Naive thymus-derived CD4-positive, alpha-beta T cell (primary cell): ENCODE measurements around the gene SNAP25. TPM values are rescaled to one million over a fixed set of nuclear protein-coding genes. Genes with fewer than 3 reads are reported as not detected.

Experiments used
- ATAC-seq: fragments of 150-1000 bp; cut with Tn5 transposase; 2 replicates; pipeline ENCODE4 v1.10.0; 2021; ENCODE audit warnings: mild to moderate bottlenecking, moderate library complexity
- CTCF ChIA-PET: fragments of 350-600 bp; sonication (Branson Sonifier 250); formaldehyde crosslinking; loops from one replicate; lab custom pipeline; 2021; ENCODE audit warnings: antibody characterized with exemption; lab: Charles Lee
- POLR2A ChIA-PET: fragments of 350-600 bp; sonication (Branson Sonifier 250); formaldehyde crosslinking; loops from one replicate; lab custom pipeline; 2021; ENCODE audit warnings: antibody characterized with exemption, inconsistent platforms; lab: Charles Lee
- DNase-seq, 9 donors: peaks; one replicate each; pipeline versions ENCODE4 v3.0.0 to v3.0.0-alpha.2; 2020 to 2022; ENCODE audit warnings: mixed read lengths in 1 of 9
- H3K27ac ChIP-seq: one replicate; pipeline ENCODE4 v1.7.0; 2013; ENCODE audit warnings: mild to moderate bottlenecking, low read depth, low read length, moderate library complexity
- H3K27me3 ChIP-seq, 2 donors: one replicate each; pipeline ENCODE4 v1.7.0; 2013; ENCODE audit warnings: low read length in 2 of 2, mild to moderate bottlenecking in 2 of 2, moderate library complexity in 2 of 2; ENCODE audit not compliant: control insufficient read depth in 2 of 2, insufficient read depth in 2 of 2
- H3K36me3 ChIP-seq, 3 experiments: 1 replicate in 2 of 3; 2 replicates in 1 of 3; pipeline ENCODE4 v1.7.0; 2013; ENCODE audit warnings: low read length in 3 of 3, mild to moderate bottlenecking in 3 of 3, moderate library complexity in 1 of 3; ENCODE audit not compliant: insufficient read depth in 3 of 3, control insufficient read depth in 2 of 3
- H3K4me1 ChIP-seq, 2 donors: one replicate each; pipeline ENCODE4 v1.7.0; 2013; ENCODE audit warnings: low read length in 2 of 2, mild to moderate bottlenecking in 2 of 2, moderate library complexity in 1 of 2; ENCODE audit not compliant: control insufficient read depth in 2 of 2, insufficient read depth in 2 of 2
- H3K4me3 ChIP-seq: 2 replicates; pipeline ENCODE4 v1.7.0; 2013; ENCODE audit warnings: mild to moderate bottlenecking, low read length
- H3K9me3 ChIP-seq, 3 experiments: 1 replicate in 2 of 3; 2 replicates in 1 of 3; pipeline ENCODE4 v1.7.0; 2013; ENCODE audit warnings: low read length in 3 of 3; ENCODE audit not compliant: control insufficient read depth in 2 of 3
- H3K27ac Mint-ChIP-seq, 9 donors: one replicate each; pipeline ENCODE4 v1.8.0; 2020 to 2022; ENCODE audit warnings: mixed read lengths in 9 of 9, mild to moderate bottlenecking in 8 of 9, moderate library complexity in 5 of 9, inconsistent platforms in 2 of 9
- H3K27me3 Mint-ChIP-seq, 5 donors: one replicate each; pipeline ENCODE4 v1.8.0; 2021 to 2022; ENCODE audit warnings: mixed read lengths in 5 of 5, mild to moderate bottlenecking in 1 of 5
- H3K36me3 Mint-ChIP-seq, 5 donors: one replicate each; pipeline ENCODE4 v1.8.0; 2020 to 2022; ENCODE audit warnings: mixed read lengths in 5 of 5, mild to moderate bottlenecking in 3 of 5, inconsistent platforms in 1 of 5
- H3K4me1 Mint-ChIP-seq, 7 donors: one replicate each; pipeline ENCODE4 v1.8.0; 2020 to 2022; ENCODE audit warnings: mixed read lengths in 7 of 7, mild to moderate bottlenecking in 3 of 7, inconsistent platforms in 1 of 7
- H3K4me3 Mint-ChIP-seq, 10 donors: one replicate each; pipeline ENCODE4 v1.8.0; 2020 to 2022; ENCODE audit warnings: mild to moderate bottlenecking in 10 of 10, mixed read lengths in 10 of 10, moderate library complexity in 6 of 10, inconsistent platforms in 2 of 10
- H3K9me3 Mint-ChIP-seq, 11 donors: one replicate each; pipeline ENCODE4 v1.8.0; 2020 to 2022; ENCODE audit warnings: mixed read lengths in 11 of 11, mild to moderate bottlenecking in 4 of 11, inconsistent platforms in 1 of 11, moderate library complexity in 1 of 11
- intact Hi-C, 2 donors: fragments of 100-400 bp; cut with micrococcal nuclease; formaldehyde crosslinking; loops; one replicate each; pipeline ENCODE4 v1.15.1; 2023
- polyA plus RNA-seq, 2 donors: library from polyadenylated mRNA; unstranded; fragments of 300-500 nt; fragmentation: Illumina TruSeq; gene quantifications; one replicate each; pipeline ENCODE4 v1.2.3, GENCODE V29; 2021
- total RNA-seq, 6 experiments: library from RNA in 5 of 6; stranded (reverse) in 5 of 6; gene quantifications; 1 replicate in 5 of 6; 2 replicates in 1 of 6; pipeline ENCODE4 v1.2.3 and lab custom pipeline; 2021 to 2026

SNAP25 gene
- total and polyA plus RNA-seq, 7 experiments from 2014 or later: 0.11 to 0.39 TPM; not detected in 5

DNA sequence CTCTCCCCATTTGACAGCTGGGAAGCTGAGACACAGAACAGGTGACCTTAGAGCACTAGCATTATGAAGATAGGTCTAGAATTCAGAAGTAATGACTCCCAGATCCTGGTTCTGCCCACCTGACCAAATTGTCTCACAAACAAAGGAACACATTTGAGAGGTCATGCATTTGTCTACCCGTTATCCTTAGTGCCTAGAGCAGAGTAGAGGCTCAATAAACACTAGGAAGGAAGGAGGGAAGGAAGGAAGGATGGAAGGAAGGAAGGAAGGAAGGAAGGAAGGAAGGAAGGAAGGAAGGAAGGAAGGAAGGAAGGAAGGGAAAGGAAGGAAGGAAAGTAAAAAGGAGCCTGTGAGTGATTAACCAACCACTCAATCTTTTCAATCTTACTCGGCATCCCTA, 63.3 kb downstream of the SNAP25 start:
- ChIA-PET POLR2A (no interaction called here), CTCF (no interaction called here)
- Mint-ChIP-seq H3K27me3 (peaks cover 5 to 31% (median 20%) of the 10 kb centered on the region in 5 donors), H3K4me3 (no peak overlapping the region), H3K9me3 (peaks cover 0 to 5% (median 1%) of the 10 kb centered on the region in 11 donors), H3K4me1 (no peaks in the 10 kb centered on the region), H3K36me3 (peaks cover 0 to 4% (median 0%) of the 10 kb centered on the region in 5 donors), H3K27ac (no peak overlapping the region)
- Histone ChIP-seq H3K27ac (no peak overlapping the region), H3K4me1 (no peaks in the 10 kb centered on the region), H3K36me3 (no peaks in the 10 kb centered on the region), H3K4me3 (no peak overlapping the region), H3K27me3 (no peaks in the 10 kb centered on the region), H3K9me3 (no peaks in the 10 kb centered on the region)
- intact Hi-C loops: no loop called here
- no peak for DNase-seq
- no peak for ATAC-seq

DNA sequence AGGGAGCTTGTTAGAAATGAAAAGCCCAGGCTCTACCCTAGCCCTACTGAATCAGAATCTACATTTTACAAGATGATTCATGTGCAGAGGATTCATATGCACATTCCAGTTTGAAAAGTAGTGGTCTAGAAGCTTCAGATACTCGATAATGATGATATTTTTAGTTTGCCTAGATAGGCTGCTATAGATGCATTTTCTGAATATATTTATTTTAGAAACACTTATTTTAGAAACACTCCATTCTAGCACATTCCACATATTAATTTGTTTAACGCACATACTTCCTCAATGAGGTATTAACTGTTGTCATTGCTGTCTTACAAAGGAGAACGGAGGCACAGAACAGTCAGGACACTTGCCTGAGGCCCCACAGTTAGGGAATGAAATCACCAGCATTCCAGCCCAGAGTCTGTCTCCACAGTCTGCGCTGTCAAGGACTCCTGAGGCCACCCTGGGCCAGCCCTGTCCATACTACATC, 64.4 kb downstream of the SNAP25 start:
- Mint-ChIP-seq H3K4me1 (no peaks in the 10 kb centered on the region), H3K4me3 (no peak overlapping the region), H3K9me3 (peaks cover 0 to 5% (median 2%) of the 10 kb centered on the region in 11 donors), H3K27ac (no peak overlapping the region), H3K36me3 (peaks cover 0 to 4% (median 0%) of the 10 kb centered on the region in 5 donors), H3K27me3 (peaks cover 5 to 29% (median 20%) of the 10 kb centered on the region in 5 donors)
- H3K27ac ChIP-seq: no peak overlapping the region
- H3K27me3 ChIP-seq: no peaks in the 10 kb centered on the region
- H3K9me3 ChIP-seq: no peaks in the 10 kb centered on the region
- POLR2A ChIA-PET: no interaction called here
- ATAC-seq (no peak), DNase-seq (no peak)
- intact Hi-C loops: no loop called here
- H3K4me3 ChIP-seq: no peak overlapping the region
- H3K4me1 ChIP-seq: no peaks in the 10 kb centered on the region
- CTCF ChIA-PET: no interaction called here
- H3K36me3 ChIP-seq: no peaks in the 10 kb centered on the region

DNA sequence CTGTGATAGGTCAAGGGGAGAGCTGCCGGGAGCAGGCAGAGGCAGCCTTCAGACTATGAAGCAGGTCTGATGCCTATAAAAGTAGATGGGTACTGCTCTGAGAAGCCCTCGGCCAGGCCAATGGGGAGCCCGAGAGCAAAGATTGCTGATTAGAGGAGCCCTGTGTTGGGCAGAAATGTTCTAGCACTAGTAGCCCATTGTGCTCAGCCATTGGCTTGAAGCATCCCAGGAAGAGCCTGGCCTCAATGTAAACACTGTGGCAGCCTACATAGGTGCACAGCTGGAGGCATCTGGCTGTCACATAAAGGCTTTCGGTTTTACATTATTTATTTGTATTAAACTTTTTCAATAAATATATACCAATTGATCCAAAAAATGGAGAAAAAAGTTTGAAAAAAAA, 67.7 kb downstream of the SNAP25 start:
- no peak for ATAC-seq
- Mint-ChIP-seq H3K27ac (no peak overlapping the region), H3K4me3 (no peak overlapping the region), H3K36me3 (peaks cover 0 to 4% (median 0%) of the 10 kb centered on the region in 5 donors), H3K9me3 (peaks cover 0 to 5% (median 2%) of the 10 kb centered on the region in 11 donors), H3K4me1 (no peaks in the 10 kb centered on the region), H3K27me3 (peaks cover 3 to 19% (median 9%) of the 10 kb centered on the region in 5 donors)
- Histone ChIP-seq H3K27me3 (no peaks in the 10 kb centered on the region), H3K27ac (no peak overlapping the region), H3K4me1 (no peaks in the 10 kb centered on the region), H3K4me3 (no peak overlapping the region), H3K9me3 (no peaks in the 10 kb centered on the region), H3K36me3 (no peaks in the 10 kb centered on the region)
- intact Hi-C loops: no loop called here
- ChIA-PET POLR2A (no interaction called here), CTCF (no interaction called here)
- DNase-seq: no peak

DNA sequence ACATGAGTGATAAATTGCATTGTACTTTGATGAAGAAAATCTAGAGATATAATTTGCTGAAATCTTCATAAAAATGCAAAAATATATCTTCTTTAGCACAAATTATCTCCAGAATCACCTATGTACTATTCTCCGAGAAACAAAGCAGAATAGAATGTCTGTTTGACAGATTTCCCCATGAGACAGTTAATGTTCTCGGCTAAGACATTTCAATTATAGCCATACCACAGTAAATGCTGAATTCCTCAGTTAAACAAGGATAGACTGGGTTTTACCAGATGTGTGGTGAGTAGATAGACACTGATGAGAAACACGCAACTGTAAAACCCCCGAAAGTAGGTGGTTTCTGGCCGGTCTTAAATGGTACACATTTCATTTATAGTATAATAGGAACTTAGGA, 69.8 kb downstream of the SNAP25 start:
- no peaks in the 10 kb centered on the region for H3K9me3 ChIP-seq
- POLR2A ChIA-PET: no interaction called here
- H3K27me3 Mint-ChIP-seq: peaks cover 3 to 25% (median 9%) of the 10 kb centered on the region in 5 donors
- no peaks in the 10 kb centered on the region for H3K4me1 Mint-ChIP-seq
- intact Hi-C loops: no loop called here
- H3K9me3 Mint-ChIP-seq: peaks cover 0 to 5% (median 2%) of the 10 kb centered on the region in 11 donors
- no peak for ATAC-seq
- H3K27ac ChIP-seq: no peak overlapping the region
- no peaks in the 10 kb centered on the region for H3K36me3 ChIP-seq
- H3K27ac Mint-ChIP-seq: no peak overlapping the region
- no peak overlapping the region for H3K4me3 ChIP-seq
- H3K36me3 Mint-ChIP-seq: peaks cover 0 to 4% (median 0%) of the 10 kb centered on the region in 5 donors
- no peaks in the 10 kb centered on the region for H3K27me3 ChIP-seq
- DNase-seq: no peak
- H3K4me1 ChIP-seq: no peaks in the 10 kb centered on the region
- no peak overlapping the region for H3K4me3 Mint-ChIP-seq
- CTCF ChIA-PET: no interaction called here

DNA sequence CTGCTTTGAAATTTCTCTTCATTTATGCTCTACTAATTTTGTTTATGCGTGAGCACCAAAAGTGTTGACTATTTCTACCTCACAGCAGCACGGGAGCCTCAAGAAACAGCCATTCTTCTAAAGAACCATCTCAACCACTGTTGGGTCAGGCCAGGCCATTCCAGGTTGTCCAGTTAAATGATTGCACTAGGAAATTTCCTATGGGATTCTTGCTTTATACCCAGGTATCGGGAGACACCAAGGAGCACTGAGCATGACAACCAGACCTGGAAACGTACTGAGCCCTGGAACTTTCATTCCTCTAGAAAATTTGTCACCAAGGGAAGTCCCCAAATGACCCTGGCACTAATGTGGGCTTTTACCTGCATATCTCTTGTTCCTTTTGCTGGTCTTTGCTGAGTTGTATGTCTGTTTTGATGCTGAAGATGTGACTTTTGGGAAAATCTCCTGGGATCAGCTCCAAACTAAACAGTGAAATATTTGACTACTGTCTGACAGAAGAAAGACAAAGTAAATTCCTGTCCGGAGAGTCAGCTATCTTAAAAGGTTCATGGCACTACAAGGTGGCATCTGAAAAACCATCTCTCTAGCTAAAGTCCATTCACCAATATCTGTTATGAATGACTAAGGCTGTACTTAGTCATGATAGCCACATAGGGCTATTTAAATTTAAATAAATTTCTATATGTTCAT, 70.5 kb downstream of the SNAP25 start:
- Histone ChIP-seq H3K4me3 (no peak overlapping the region), H3K9me3 (no peaks in the 10 kb centered on the region), H3K27me3 (no peaks in the 10 kb centered on the region), H3K27ac (no peak overlapping the region), H3K4me1 (no peaks in the 10 kb centered on the region), H3K36me3 (no peaks in the 10 kb centered on the region)
- H3K9me3 Mint-ChIP-seq: peaks cover 0 to 5% (median 2%) of the 10 kb centered on the region in 11 donors
- intact Hi-C loops: no loop called here
- POLR2A ChIA-PET: no interaction called here
- CTCF ChIA-PET: no interaction called here
- no peak overlapping the region for H3K27ac Mint-ChIP-seq
- no peak for ATAC-seq
- no peaks in the 10 kb centered on the region for H3K4me1 Mint-ChIP-seq
- DNase-seq: no peak
- H3K36me3 Mint-ChIP-seq: peaks cover 0 to 4% (median 0%) of the 10 kb centered on the region in 5 donors
- H3K27me3 Mint-ChIP-seq: peaks cover 3 to 25% (median 9%) of the 10 kb centered on the region in 5 donors
- H3K4me3 Mint-ChIP-seq: no peak overlapping the region

DNA sequence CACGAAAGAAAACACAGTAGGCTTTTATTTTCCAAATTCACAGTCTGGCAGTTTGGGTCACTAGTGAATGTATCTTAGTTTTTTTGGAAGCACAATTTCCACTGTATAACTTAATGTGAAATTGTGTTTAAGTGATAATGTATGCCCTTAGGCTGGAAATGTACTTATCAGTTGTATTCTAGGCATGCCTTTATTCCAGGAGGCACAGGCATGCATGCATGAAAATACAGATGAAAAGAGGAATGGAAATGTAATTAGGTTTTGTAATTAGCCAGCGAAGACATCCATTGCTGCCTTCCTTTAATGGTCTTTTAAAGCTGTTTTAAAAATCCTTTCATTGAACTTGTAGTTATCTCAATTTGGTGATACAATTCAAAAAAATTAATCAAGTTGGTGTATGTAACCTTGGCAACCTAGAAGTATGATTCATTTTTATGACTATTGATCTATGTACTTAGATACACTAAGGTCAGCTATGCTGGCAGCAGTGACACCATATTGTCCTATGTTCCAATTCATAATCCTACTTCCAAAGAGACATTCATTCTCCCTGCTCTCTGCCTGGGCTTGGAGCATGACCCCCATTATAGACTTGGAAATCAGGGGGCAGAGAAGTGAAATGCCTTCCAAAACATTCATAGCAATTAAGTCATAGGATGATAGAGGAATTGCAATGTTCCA, 73.1 kb downstream of the SNAP25 start:
- Mint-ChIP-seq H3K4me1 (no peaks in the 10 kb centered on the region), H3K4me3 (no peak overlapping the region), H3K27me3 (peaks cover 0 to 10% (median 5%) of the 10 kb centered on the region in 5 donors), H3K9me3 (peaks cover 0 to 2% (median 0%) of the 10 kb centered on the region in 11 donors), H3K36me3 (no peaks in the 10 kb centered on the region), H3K27ac (no peak overlapping the region)
- no peaks in the 10 kb centered on the region for H3K27me3 ChIP-seq
- H3K27ac ChIP-seq: no peak overlapping the region
- no peak overlapping the region for H3K4me3 ChIP-seq
- POLR2A ChIA-PET: no interaction called here
- no peaks in the 10 kb centered on the region for H3K4me1 ChIP-seq
- H3K9me3 ChIP-seq: no peaks in the 10 kb centered on the region
- DNase-seq (no peak), ATAC-seq (no peak)
- CTCF ChIA-PET: no interaction called here
- no peaks in the 10 kb centered on the region for H3K36me3 ChIP-seq
- intact Hi-C loops: no loop called here
